GM23248 (cell line): ENCODE measurements around the gene NCF4. TPM values are rescaled to one million over a fixed set of nuclear protein-coding genes. Genes with fewer than 3 reads are reported as not detected.

Source experiments
- DNase-seq: peaks from one replicate; pipeline ENCODE4 v3.0.0-alpha.2; 2015
- H2AFZ ChIP-seq: fragments of 200-600 bp; sonication (generic); 2 replicates; pipeline ENCODE4 v1.6.1; 2016; ENCODE audit warnings: antibody characterized with exemption
- H3F3A ChIP-seq: fragments of 200-600 bp; sonication (generic); 2 replicates; pipeline ENCODE4 v1.6.1; 2016; ENCODE audit warnings: mild to moderate bottlenecking, antibody characterized with exemption, mixed run types; ENCODE audit not compliant: insufficient read depth
- H3K27ac ChIP-seq: fragments of 200-600 bp; sonication (generic); 2 replicates; pipeline ENCODE4 v1.5.1; 2016; ENCODE audit warnings: mild to moderate bottlenecking
- H3K27me3 ChIP-seq: fragments of 200-600 bp; sonication (generic); replicated peaks from 2 replicates; pipeline ENCODE4 v1.6.1; 2016; ENCODE audit warnings: mild to moderate bottlenecking; ENCODE audit not compliant: insufficient read depth
- H3K36me3 ChIP-seq: fragments of 200-600 bp; sonication (generic); 2 replicates; pipeline ENCODE4 v1.6.1; 2016; ENCODE audit warnings: low read depth, mild to moderate bottlenecking
- H3K4me1 ChIP-seq: fragments of 200-600 bp; sonication (generic); 2 replicates; pipeline ENCODE4 v1.6.1; 2016; ENCODE audit warnings: mild to moderate bottlenecking; ENCODE audit not compliant: insufficient read depth
- H3K4me2 ChIP-seq: fragments of 200-600 bp; sonication (generic); one replicate; pipeline ENCODE4 v1.6.1; 2016; ENCODE audit warnings: mild to moderate bottlenecking; ENCODE audit not compliant: unreplicated experiment
- H3K4me3 ChIP-seq: fragments of 200-600 bp; sonication (generic); 2 replicates; pipeline ENCODE4 v1.5.1; 2016; ENCODE audit warnings: mild to moderate bottlenecking
- H3K79me2 ChIP-seq: fragments of 200-600 bp; sonication (generic); 2 replicates; pipeline ENCODE4 v1.6.1; 2016; ENCODE audit warnings: mild to moderate bottlenecking; ENCODE audit not compliant: insufficient read depth
- H3K9ac ChIP-seq: fragments of 200-600 bp; sonication (generic); 2 replicates; pipeline ENCODE4 v1.6.1; 2016; ENCODE audit warnings: mild to moderate bottlenecking
- H3K9me2 ChIP-seq: fragments of 200-600 bp; sonication (generic); 2 replicates; pipeline ENCODE4 v1.6.1; 2016; ENCODE audit warnings: mixed run types, mild to moderate bottlenecking, moderate library complexity; ENCODE audit not compliant: insufficient read depth
- H3K9me3 ChIP-seq: fragments of 200-600 bp; sonication (generic); one replicate; pipeline ENCODE4 v1.6.1; 2017; ENCODE audit warnings: low read depth
- H4K20me1 ChIP-seq: fragments of 200-600 bp; sonication (generic); 2 replicates; pipeline ENCODE4 v1.6.0; 2016; ENCODE audit not compliant: insufficient read depth
- EZH2 ChIP-seq: fragments of 200-600 bp; sonication (generic); IDR thresholded peaks from 2 replicates; pipeline ENCODE4 v1.6.1; 2018; ENCODE audit warnings: antibody characterized with exemption, mild to moderate bottlenecking; ENCODE audit not compliant: insufficient read depth, poor library complexity, severe bottlenecking
- EZH2phosphoT487 ChIP-seq: fragments of 200-600 bp; sonication (generic); IDR thresholded peaks from 2 replicates; pipeline ENCODE4 v1.6.1; 2018; ENCODE audit warnings: antibody characterized with exemption, moderate library complexity, mild to moderate bottlenecking, low read depth; ENCODE audit not compliant: insufficient read depth
- WGBS, 2 experiments: methylation state at CpG; one replicate each; pipeline ENCODE4 v1.1.6; 2015 to 2017; ENCODE audit warnings: low lambda C conversion rate in 2 of 2, low coverage in 1 of 2; ENCODE audit errors: missing lambda C conversion rate in 2 of 2; 5-methylcytosine and 5-hydroxymethylcytosine counted together
- in situ Hi-C: fragments of 300-500 bp; cut with MboI; formaldehyde crosslinking; loops from 2 replicates; pipeline ENCODE4 v1.15.0; 2020
- polyA plus RNA-seq: library from polyadenylated mRNA; unstranded; fragments of >200 nt; fragmentation: Nextera tagmentation; extraction: Ambion mirVana; gene quantifications from 2 replicates; pipeline ENCODE4 v1.2.1, GENCODE V29; 2016
- total RNA-seq: library from RNA; depleted of rRNA; stranded (reverse); fragments of >200 nt; shearing (Covaris generic); gene quantifications from 2 replicates; pipeline ENCODE4 v1.2.3, GENCODE V29; 2014

NCF4 gene
- total and polyA plus RNA-seq, 2 experiments from 2014 or later, result not detected

GRCh38 chr22:36914390-36914752, 53.6 kb downstream of the NCF4 start:
- Histone ChIP-seq H3K27me3 (peaks cover 33% of the 10 kb centered on the region), H3K4me2 (no peak overlapping the region), H3K4me1 (peaks cover 10% of the 10 kb centered on the region), H3K36me3 (no peaks in the 10 kb centered on the region), H3K9me3 (no peaks in the 10 kb centered on the region), H4K20me1 (no peaks in the 10 kb centered on the region), H3F3A (no peaks in the 10 kb centered on the region), H3K9ac (no peak overlapping the region), H3K27ac (no peak overlapping the region), H3K4me3 (no peak overlapping the region), H3K79me2 (no peaks in the 10 kb centered on the region), H3K9me2 (no peaks in the 10 kb centered on the region), H2AFZ (no peak overlapping the region)
- WGBS, 2 experiments, result 26 to 33% methylated on average over 1 of the region's 1 CpG
- in situ Hi-C loops, result no loop called here
- DNase-seq, result no peak
- TF ChIP-seq EZH2, result no peak
- TF ChIP-seq EZH2phosphoT487, result no peak

DNA sequence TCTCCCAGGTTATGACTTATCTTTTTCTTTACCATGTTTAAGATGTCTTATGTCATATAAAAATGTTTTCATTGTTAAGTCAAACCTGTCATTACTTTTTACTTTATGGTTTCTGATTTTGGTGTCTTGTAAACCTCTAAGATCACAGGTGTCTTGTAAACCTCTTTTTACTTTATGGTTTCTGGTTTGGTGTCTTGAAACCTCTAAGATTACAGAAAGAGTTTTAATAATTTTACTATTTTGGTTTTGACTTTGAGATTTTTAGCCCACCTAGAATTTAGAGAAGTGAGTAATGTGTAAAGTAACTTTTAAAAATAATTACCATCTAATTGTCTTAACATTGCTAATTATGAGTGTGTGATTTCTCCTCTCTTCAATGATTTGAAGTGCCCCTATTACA, 55.2 kb downstream of the NCF4 start:
- TF ChIP-seq EZH2phosphoT487, result no peak
- no peak for TF ChIP-seq EZH2
- H3K36me3 ChIP-seq, result no peaks in the 10 kb centered on the region
- H3K9ac ChIP-seq, result no peak overlapping the region
- H2AFZ ChIP-seq, result no peak overlapping the region
- no peaks in the 10 kb centered on the region for H4K20me1 ChIP-seq
- H3F3A ChIP-seq, result no peaks in the 10 kb centered on the region
- DNase-seq, result no peak
- no peak overlapping the region for H3K4me3 ChIP-seq
- no peak overlapping the region for H3K27ac ChIP-seq
- no peaks in the 10 kb centered on the region for H3K79me2 ChIP-seq
- peaks cover 10% of the 10 kb centered on the region for H3K4me1 ChIP-seq
- no peaks in the 10 kb centered on the region for H3K9me3 ChIP-seq
- H3K9me2 ChIP-seq, result no peaks in the 10 kb centered on the region
- in situ Hi-C loops, result no loop called here
- no peak overlapping the region for H3K4me2 ChIP-seq
- peaks cover 24% of the 10 kb centered on the region for H3K27me3 ChIP-seq

DNA sequence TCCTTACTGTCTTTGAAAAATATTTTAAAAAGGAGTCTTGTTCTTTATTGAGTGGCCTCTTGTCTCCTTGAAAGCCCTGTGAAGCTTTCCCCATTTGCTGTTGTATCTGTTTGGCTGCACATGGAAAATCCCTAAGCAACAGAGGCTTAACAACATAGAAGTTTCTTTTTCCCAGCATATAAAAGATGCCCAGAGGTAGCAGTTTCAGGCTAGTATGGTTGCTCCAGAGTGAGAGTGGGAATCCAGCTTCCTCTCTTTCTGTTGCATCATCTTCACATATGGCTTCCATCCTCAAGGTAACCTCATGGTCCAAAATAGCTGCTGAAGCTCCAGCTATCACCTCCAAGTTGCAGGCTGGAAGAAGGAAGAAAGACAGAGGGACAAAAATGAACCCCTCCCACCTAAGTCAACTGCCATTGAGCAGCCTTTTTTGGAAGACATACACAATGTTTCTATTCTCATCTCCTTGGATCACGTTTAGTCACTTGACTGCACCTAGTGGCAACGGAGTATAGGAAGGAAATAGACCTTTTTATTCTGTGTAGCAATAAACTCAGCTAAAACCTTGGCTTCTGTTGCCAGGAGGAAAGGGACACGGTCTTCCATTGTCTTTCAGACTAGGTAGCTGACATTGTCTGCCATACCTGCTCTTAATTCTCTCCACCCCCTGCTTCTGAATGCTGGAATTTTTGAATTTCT, 57.9 kb downstream of the NCF4 start:
- Histone ChIP-seq H3K9ac (no peak overlapping the region), H3K9me2 (no peaks in the 10 kb centered on the region), H2AFZ (no peak overlapping the region), H3K4me1 (no peaks in the 10 kb centered on the region), H3K27me3 (peaks cover 13% of the 10 kb centered on the region; the same call in 1 of the 2 replicates), H3F3A (no peaks in the 10 kb centered on the region), H3K27ac (no peak overlapping the region), H4K20me1 (no peaks in the 10 kb centered on the region), H3K36me3 (no peaks in the 10 kb centered on the region), H3K4me3 (no peak overlapping the region), H3K4me2 (no peak overlapping the region), H3K79me2 (no peaks in the 10 kb centered on the region), H3K9me3 (no peaks in the 10 kb centered on the region)
- TF ChIP-seq EZH2 (no peak), EZH2phosphoT487 (no peak)
- no peak for DNase-seq
- WGBS, 2 experiments, result 42 to 48% methylated on average over 3 of the region's 3 CpGs
- in situ Hi-C loops, result no loop called here

- TF ChIP-seq EZH2 (no peak), EZH2phosphoT487 (no peak)
- no peak for DNase-seq
These were observed 60.7 kb downstream of the NCF4 start for GRCh38 chr22:36921309-36922104.

More at GRCh38 chr22:36921309-36922104, 60.7 kb downstream of the NCF4 start:
- Histone ChIP-seq H3K4me1 (no peaks in the 10 kb centered on the region), H2AFZ (no peak overlapping the region), H3K4me2 (no peak overlapping the region), H3K9me3 (no peaks in the 10 kb centered on the region), H3K4me3 (no peak overlapping the region), H3F3A (no peaks in the 10 kb centered on the region), H3K27me3 (peaks cover 11% of the 10 kb centered on the region; the same call in 1 of the 2 replicates), H3K27ac (no peak overlapping the region), H3K79me2 (no peaks in the 10 kb centered on the region), H3K36me3 (no peaks in the 10 kb centered on the region), H4K20me1 (no peaks in the 10 kb centered on the region), H3K9me2 (no peaks in the 10 kb centered on the region), H3K9ac (no peak overlapping the region)
- in situ Hi-C loops, result no loop called here
- WGBS, 2 experiments, result 49 to 54% methylated on average over 13 to 15 of the region's 15 CpGs
